Ovary (tissue), 3 donors: ENCODE data around the gene CABP2.
"Not testable (repeated sequence)": the region's sequence is repeated elsewhere in the genome, so short reads cannot be mapped to it uniquely, and the experiment has no call there.

Experiments
- CTCF ChIP-seq, 3 donors: fragments of 450-650 bp in 2 of 3; fragments of 200-600 bp in 1 of 3; IDR thresholded peaks; one replicate each; pipeline versions ENCODE4 v1.5.1 to v1.8.0; 2016 to 2022; ENCODE audit warnings: antibody characterized with exemption in 3 of 3, mild to moderate bottlenecking in 1 of 3
- POLR2A ChIP-seq: fragments of 450-650 bp; IDR thresholded peaks from one replicate; pipeline ENCODE4 v1.6.1; 2017; ENCODE audit warnings: antibody characterized with exemption, mild to moderate bottlenecking, moderate library complexity
- donor health status: DM: no; HTN: no; CAD: no.

- not testable (repeated sequence) for TF ChIP-seq CTCF (IDR thresholded peaks at IDR 0.05); POLR2A
Measured at GRCh38 chr11:67563705-67564114, 40.5 kb upstream of the CABP2 start.
